Ishikawa (cell line): ENCODE data around the gene HARS1.

ENCODE experiments used
- CEBPB ChIP-seq: IDR thresholded peaks from 2 replicates; pipeline ENCODE4 v1.6.1; 2012
- CREB1 ChIP-seq: IDR thresholded peaks from 2 replicates; pipeline ENCODE4 v1.6.1; 2012; ENCODE audit warnings: low read depth
- EGR1 ChIP-seq: IDR thresholded peaks from 2 replicates; pipeline ENCODE4 v1.6.1; 2012
- FOXM1 ChIP-seq: IDR thresholded peaks from 2 replicates; pipeline ENCODE4 v1.6.1; 2012; ENCODE audit warnings: low read depth, borderline replicate concordance
- NFIC ChIP-seq: IDR thresholded peaks from 2 replicates; pipeline ENCODE4 v1.6.1; 2012
- RAD21 ChIP-seq: IDR thresholded peaks from 2 replicates; pipeline ENCODE4 v1.6.1; 2012; ENCODE audit warnings: low read depth
- TAF1 ChIP-seq: IDR thresholded peaks from 2 replicates; pipeline ENCODE4 v1.6.1; 2012; ENCODE audit warnings: low read depth, mild to moderate bottlenecking
- TCF12 ChIP-seq: IDR thresholded peaks from 2 replicates; pipeline ENCODE4 v1.6.1; 2012; ENCODE audit warnings: low read depth
- TEAD4 ChIP-seq: IDR thresholded peaks from 2 replicates; pipeline ENCODE4 v1.6.1; 2012
- YY1 ChIP-seq: IDR thresholded peaks from 2 replicates; pipeline ENCODE4 v1.6.1; 2012; ENCODE audit warnings: low read depth
- ZBTB7A ChIP-seq: IDR thresholded peaks from 2 replicates; pipeline ENCODE4 v1.6.1; 2012; ENCODE audit warnings: low read depth
- TF ChIP-seq, protein P1 (sequence below): IDR thresholded peaks from 2 replicates; pipeline ENCODE4 v1.6.1; 2012; ENCODE audit warnings: low read depth, mild to moderate bottlenecking
- TF ChIP-seq, protein P2 (sequence below): IDR thresholded peaks from 2 replicates; pipeline ENCODE4 v1.6.1; 2012
- TF ChIP-seq, protein P3 (sequence below): IDR thresholded peaks from 2 replicates; pipeline ENCODE4 v1.6.1; 2012

The HARS1 gene

DNA sequence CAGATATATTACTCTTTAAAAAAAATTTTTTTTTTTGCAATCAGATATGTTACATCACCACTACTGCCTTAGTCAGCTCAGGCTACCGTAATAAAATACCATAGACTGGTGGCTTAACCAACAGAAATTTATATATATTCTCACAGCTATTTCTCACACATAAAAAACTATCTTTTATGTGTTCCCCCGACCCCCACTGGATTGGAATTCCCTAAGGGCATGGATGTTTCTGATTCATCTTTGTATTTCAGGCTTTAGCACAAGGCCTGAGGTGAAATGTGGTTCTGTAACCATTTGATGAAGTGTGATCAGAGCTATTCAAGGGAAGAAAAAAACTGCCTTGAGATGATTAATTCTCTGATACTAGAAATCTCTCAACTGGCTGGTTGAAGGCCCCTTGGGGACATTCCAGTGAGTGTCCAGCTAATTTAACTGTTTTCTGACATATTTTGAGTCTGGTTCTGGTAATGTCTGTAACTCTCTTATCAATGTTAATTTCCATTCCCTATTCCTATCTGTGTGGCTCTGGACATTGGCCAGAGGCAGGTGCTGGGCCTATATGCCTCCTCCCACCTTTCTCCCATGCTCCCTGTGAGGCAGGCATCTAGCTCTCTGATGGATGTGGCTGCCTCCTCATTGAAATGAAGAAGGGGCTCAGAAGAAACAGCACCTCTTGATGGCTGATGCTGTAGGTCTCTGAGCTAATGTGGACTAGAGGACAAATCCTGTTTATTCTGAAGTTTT lies 60.7 kb downstream of the HARS1 start:
- no peak for TF ChIP-seq YY1
- TF ChIP-seq FOXM1: no peak
- TF ChIP-seq ZBTB7A: no peak
- no peak for TF ChIP-seq RAD21
- no peak for TF ChIP-seq TEAD4
- TF ChIP-seq, protein P1, sequence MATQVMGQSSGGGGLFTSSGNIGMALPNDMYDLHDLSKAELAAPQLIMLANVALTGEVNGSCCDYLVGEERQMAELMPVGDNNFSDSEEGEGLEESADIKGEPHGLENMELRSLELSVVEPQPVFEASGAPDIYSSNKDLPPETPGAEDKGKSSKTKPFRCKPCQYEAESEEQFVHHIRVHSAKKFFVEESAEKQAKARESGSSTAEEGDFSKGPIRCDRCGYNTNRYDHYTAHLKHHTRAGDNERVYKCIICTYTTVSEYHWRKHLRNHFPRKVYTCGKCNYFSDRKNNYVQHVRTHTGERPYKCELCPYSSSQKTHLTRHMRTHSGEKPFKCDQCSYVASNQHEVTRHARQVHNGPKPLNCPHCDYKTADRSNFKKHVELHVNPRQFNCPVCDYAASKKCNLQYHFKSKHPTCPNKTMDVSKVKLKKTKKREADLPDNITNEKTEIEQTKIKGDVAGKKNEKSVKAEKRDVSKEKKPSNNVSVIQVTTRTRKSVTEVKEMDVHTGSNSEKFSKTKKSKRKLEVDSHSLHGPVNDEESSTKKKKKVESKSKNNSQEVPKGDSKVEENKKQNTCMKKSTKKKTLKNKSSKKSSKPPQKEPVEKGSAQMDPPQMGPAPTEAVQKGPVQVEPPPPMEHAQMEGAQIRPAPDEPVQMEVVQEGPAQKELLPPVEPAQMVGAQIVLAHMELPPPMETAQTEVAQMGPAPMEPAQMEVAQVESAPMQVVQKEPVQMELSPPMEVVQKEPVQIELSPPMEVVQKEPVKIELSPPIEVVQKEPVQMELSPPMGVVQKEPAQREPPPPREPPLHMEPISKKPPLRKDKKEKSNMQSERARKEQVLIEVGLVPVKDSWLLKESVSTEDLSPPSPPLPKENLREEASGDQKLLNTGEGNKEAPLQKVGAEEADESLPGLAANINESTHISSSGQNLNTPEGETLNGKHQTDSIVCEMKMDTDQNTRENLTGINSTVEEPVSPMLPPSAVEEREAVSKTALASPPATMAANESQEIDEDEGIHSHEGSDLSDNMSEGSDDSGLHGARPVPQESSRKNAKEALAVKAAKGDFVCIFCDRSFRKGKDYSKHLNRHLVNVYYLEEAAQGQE: no peak
- no peak for TF ChIP-seq CREB1

DNA sequence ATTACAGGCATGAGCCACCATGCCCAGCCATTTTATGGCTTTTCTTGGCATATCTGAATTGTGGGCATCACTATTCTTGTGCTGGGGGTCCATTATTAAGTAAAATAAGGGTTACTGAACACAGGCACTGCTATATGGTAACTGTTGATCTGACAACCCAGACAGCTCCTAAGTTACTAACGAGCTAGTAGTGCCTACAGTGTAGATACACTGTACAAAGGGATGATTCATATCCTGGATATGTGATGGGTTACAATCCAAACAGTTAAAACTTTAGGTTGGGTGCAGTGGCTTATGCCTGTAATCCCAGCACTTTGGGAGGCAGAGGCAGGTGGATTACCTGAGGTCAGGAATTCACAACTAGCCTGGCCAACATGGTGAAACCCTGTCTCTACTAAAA lies 62.5 kb downstream of the HARS1 start:
- TF ChIP-seq, protein P2, sequence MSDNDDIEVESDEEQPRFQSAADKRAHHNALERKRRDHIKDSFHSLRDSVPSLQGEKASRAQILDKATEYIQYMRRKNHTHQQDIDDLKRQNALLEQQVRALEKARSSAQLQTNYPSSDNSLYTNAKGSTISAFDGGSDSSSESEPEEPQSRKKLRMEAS: no peak
- TF ChIP-seq TEAD4 (no peak), ZBTB7A (no peak), TAF1 (no peak), CEBPB (no peak), YY1 (no peak), NFIC (no peak), EGR1 (no peak)
- TF ChIP-seq, protein P1: no peak

DNA sequence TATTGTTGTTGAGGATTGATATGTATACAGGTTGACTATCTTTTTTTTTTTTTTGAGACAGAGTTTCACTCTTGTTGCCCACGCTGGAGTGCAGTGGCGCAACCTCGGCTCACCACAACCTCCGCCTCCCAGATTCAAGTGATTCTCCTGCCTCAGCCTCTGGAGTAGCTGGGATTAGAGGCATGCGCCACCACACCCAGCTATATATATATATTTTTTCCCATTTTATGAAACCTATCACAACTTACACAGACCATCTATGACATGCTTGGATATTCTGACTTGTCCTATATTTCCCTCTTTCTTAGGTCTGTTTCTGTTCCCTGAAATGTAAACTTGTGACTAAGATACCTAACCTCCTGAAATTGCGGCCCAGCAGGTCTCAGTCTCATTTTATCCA lies 63.2 kb downstream of the HARS1 start:
- no peak for TF ChIP-seq CEBPB
- no peak for TF ChIP-seq EGR1
- no peak for TF ChIP-seq TCF12
- TF ChIP-seq, protein P2: no peak
- TF ChIP-seq, protein P3, sequence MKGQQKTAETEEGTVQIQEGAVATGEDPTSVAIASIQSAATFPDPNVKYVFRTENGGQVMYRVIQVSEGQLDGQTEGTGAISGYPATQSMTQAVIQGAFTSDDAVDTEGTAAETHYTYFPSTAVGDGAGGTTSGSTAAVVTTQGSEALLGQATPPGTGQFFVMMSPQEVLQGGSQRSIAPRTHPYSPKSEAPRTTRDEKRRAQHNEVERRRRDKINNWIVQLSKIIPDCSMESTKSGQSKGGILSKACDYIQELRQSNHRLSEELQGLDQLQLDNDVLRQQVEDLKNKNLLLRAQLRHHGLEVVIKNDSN: no peak
- no peak for TF ChIP-seq NFIC
- TF ChIP-seq, protein P1: no peak
